Heart right ventricle (tissue), 16 donors: ENCODE measurements around the gene ACSS2. TPM values are rescaled to one million over a fixed set of nuclear protein-coding genes. Genes with fewer than 3 reads are reported as not detected.

Source experiments
- ATAC-seq, 8 donors: fragments of 200-7000 bp; cut with Tn5 transposase; one replicate each; pipeline ENCODE4 v1.9.1; 2020; ENCODE audit warnings: mild to moderate bottlenecking in 8 of 8, moderate library complexity in 8 of 8, moderate number of reproducible peaks in 1 of 8
- DNase-seq, 2 donors: peaks; one replicate each; pipeline ENCODE4 v3.0.0-alpha.2; 2020
- H3K27ac ChIP-seq, 10 donors: fragments of 200-600 bp; sonication (generic) in 2 of 10; one replicate each; pipeline versions ENCODE4 v1.5.0 to v1.8.0; 2020 to 2022; ENCODE audit warnings: mild to moderate bottlenecking in 3 of 10
- H3K27me3 ChIP-seq, 7 donors: fragments of 200-600 bp; one replicate each; pipeline ENCODE4 v1.8.0; 2021 to 2022; ENCODE audit warnings: mild to moderate bottlenecking in 2 of 7
- H3K36me3 ChIP-seq, 9 donors: fragments of 200-600 bp; sonication (generic) in 1 of 9; one replicate each; pipeline versions ENCODE4 v1.5.0 to v1.8.0; 2020 to 2022; ENCODE audit warnings: mild to moderate bottlenecking in 2 of 9
- H3K4me1 ChIP-seq, 9 donors: fragments of 200-600 bp; sonication (generic) in 1 of 9; one replicate each; pipeline versions ENCODE4 v1.5.0 to v1.8.0; 2020 to 2022; ENCODE audit warnings: mild to moderate bottlenecking in 4 of 9
- H3K4me3 ChIP-seq, 10 donors: fragments of 200-600 bp; sonication (generic) in 2 of 10; one replicate each; pipeline versions ENCODE4 v1.5.0 to v1.8.0; 2020 to 2022; ENCODE audit warnings: mild to moderate bottlenecking in 7 of 10, moderate library complexity in 2 of 10
- H3K9me3 ChIP-seq, 11 donors: fragments of 200-600 bp in 10 of 11; sonication (generic) in 2 of 11; one replicate each; pipeline versions ENCODE4 v1.5.0 to v1.8.0; 2013 to 2022; ENCODE audit warnings: mild to moderate bottlenecking in 2 of 11, control low read depth in 1 of 11, moderate library complexity in 1 of 11
- WGBS, 2 donors: extraction: QIAGEN DNeasy Blood & Tissue Kit; methylation state at CpG; one replicate each; pipeline ENCODE4 v1.1.7; 2013; ENCODE audit warnings: inconsistent platforms in 1 of 2; 5-methylcytosine and 5-hydroxymethylcytosine counted together
- intact Hi-C, 10 donors: fragments of 100-400 bp; cut with DNase I; formaldehyde crosslinking; loops; one replicate each; pipeline versions ENCODE4 v1.11.1 to v1.14.2; 2022
- polyA plus RNA-seq, 2 donors: library from polyadenylated mRNA; stranded (reverse); fragments of 200-250 nt; gene quantifications; one replicate each; pipeline ENCODE4 v1.2.3, GENCODE V29; 2013
- total RNA-seq, 10 donors: library from RNA; stranded (reverse); fragmentation: NEBNext Ultra II Directional in 3 of 10; extraction: Animal tissue kit (Norgen Biotek cat#: 25700) in 3 of 10; gene quantifications; one replicate each; pipeline versions ENCODE4 v1.2.1 to v1.2.4, GENCODE V29; 2021 to 2023
- TF ChIP-seq, protein P1 (sequence below), 9 donors: fragments of 200-600 bp; sonication (generic) in 2 of 9; IDR thresholded peaks; one replicate each; pipeline versions ENCODE4 v1.5.0 to v1.8.0; 2021 to 2022; ENCODE audit warnings: antibody characterized with exemption in 9 of 9, mild to moderate bottlenecking in 5 of 9, moderate library complexity in 1 of 9
- donor health status: Arrhythmogenic right ventricular cardiomyopathy.
- donor health status: ischemic (EF 13 %, LVEDD 7.1; RV severe dilation, severe dysfunction).
- donor health status: healthy with polysubstance abuse.
- donor health status: DM: no; HTN: yes; CAD: no.
- donor health status: DM: no; HTN: no; CAD: no.
- donor health status: ischemic (EF 25% LVEDD 6.9; RV normal size, moderate dysfunction).
- donor health status: ischemic (EF 25% LVEDD 5.7; RV mildly dilated, moderate dysfunction).
- donor health status: healthy.
- donor health status: DM: yes; HTN: yes; CAD: no.
- donor health status: Ischemic cardiomyopathy.
- donor health status: ischemic (EF 35%, LVEDD 5.7; RV mildly dilated, moderate dysfunction).
- donor health status: nonischemic (EF 11% LVEDD 7.7; RV severe dilation, severe dysfunction).
- donor health status: DM: yes; HTN: yes; CAD: no.
- donor health status: PGD.
- donor health status: ischemic (EF 29% LVEDD 5.4; RV normal size, mild dysfunction).
- donor health status: nonischemic (EF 23%, LVEDD 6.1; RV moderate dilation, normal function).

The ACSS2 gene
- total and polyA plus RNA-seq, 12 donors = 65.4 to 213 (median 104) TPM

DNA sequence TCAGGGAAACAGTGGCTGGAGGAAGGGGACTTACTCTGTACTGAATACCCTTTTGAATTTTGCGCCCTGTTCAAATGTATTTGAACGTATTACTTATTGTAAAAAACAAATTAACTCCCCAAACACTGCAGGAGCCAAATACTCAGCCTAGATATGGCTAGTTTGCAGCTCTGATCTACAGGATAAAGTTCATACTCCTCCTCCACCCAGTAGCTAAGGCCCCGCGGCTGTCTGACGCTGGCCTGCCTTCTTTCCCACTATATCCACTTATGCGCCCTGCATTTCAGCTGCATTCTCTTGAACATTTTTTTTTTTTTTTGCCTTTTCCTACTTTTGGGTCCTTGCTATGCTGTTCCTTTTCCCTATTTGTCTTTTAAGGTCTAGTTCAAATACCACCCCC is 72.7 kb downstream of the ACSS2 start:
- Histone ChIP-seq H3K36me3 (peaks cover 0 to 66% (median 7%) of the 10 kb centered on the region in 9 donors), H3K4me3 (no peak overlapping the region), H3K4me1 (peaks cover 3 to 39% (median 10%) of the 10 kb centered on the region in 9 donors), H3K27me3 (no peaks in the 10 kb centered on the region), H3K9me3 (no peaks in the 10 kb centered on the region), H3K27ac (no peak overlapping the region)
- intact Hi-C loops = no loop called here
- DNase-seq (no peak), ATAC-seq (no peak)
- TF ChIP-seq, protein P1, sequence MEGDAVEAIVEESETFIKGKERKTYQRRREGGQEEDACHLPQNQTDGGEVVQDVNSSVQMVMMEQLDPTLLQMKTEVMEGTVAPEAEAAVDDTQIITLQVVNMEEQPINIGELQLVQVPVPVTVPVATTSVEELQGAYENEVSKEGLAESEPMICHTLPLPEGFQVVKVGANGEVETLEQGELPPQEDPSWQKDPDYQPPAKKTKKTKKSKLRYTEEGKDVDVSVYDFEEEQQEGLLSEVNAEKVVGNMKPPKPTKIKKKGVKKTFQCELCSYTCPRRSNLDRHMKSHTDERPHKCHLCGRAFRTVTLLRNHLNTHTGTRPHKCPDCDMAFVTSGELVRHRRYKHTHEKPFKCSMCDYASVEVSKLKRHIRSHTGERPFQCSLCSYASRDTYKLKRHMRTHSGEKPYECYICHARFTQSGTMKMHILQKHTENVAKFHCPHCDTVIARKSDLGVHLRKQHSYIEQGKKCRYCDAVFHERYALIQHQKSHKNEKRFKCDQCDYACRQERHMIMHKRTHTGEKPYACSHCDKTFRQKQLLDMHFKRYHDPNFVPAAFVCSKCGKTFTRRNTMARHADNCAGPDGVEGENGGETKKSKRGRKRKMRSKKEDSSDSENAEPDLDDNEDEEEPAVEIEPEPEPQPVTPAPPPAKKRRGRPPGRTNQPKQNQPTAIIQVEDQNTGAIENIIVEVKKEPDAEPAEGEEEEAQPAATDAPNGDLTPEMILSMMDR (IDR thresholded peaks at IDR 0.05) = no peak
- 90 to 94% methylated on average over 6 of the region's 6 CpGs for WGBS, 2 donors

GRCh38 chr20:34951252-34951651 is 74.8 kb downstream of the ACSS2 start:
- H3K4me1 ChIP-seq = peaks cover 0 to 45% (median 22%) of the 10 kb centered on the region in 9 donors

GRCh38 chr20:34951652-34952051 is 75.2 kb downstream of the ACSS2 start:
- Histone ChIP-seq H3K27ac (peak overlapping the region in 6 of 10 donors; percentile 40 to 96 (median 64)), H3K27me3 (no peaks in the 10 kb centered on the region), H3K36me3 (peaks cover 0 to 42% (median 0%) of the 10 kb centered on the region in 9 donors), H3K9me3 (no peaks in the 10 kb centered on the region), H3K4me3 (no peak overlapping the region), H3K4me1 (peaks cover 0 to 46% (median 23%) of the 10 kb centered on the region in 9 donors)
- peak; percentile 27 to 39 for DNase-seq
- ATAC-seq = no peak
- 58 to 65% methylated on average over 8 of the region's 8 CpGs for WGBS, 2 donors
- TF ChIP-seq, protein P1 (IDR thresholded peaks at IDR 0.05) = no peak
- intact Hi-C loops = no loop called here

More at GRCh38 chr20:34951252-34951651, 74.8 kb downstream of the ACSS2 start:
- Histone ChIP-seq H3K4me3 (no peak overlapping the region), H3K9me3 (no peaks in the 10 kb centered on the region), H3K27me3 (no peaks in the 10 kb centered on the region), H3K27ac (peak overlapping the region in 6 of 10 donors; percentile 40 to 96 (median 64)), H3K36me3 (peaks cover 0 to 46% (median 0%) of the 10 kb centered on the region in 9 donors)
- ATAC-seq (no peak), DNase-seq (no peak)
- TF ChIP-seq, protein P1 (IDR thresholded peaks at IDR 0.05) = no peak
- WGBS, 2 donors = 90 to 95% methylated on average over 2 of the region's 2 CpGs
- intact Hi-C loops = no loop called here

GRCh38 chr20:34952671-34953070 is 76.3 kb downstream of the ACSS2 start:
- ATAC-seq (no peak), DNase-seq (no peak)
- WGBS, 2 donors = 63 to 72% methylated on average over 5 of the region's 5 CpGs
- intact Hi-C loops = no loop called here
- Histone ChIP-seq H3K27ac (peak overlapping the region in 9 of 10 donors; percentile 19 to 98 (median 64)), H3K4me1 (peaks cover 0 to 46% (median 23%) of the 10 kb centered on the region in 9 donors), H3K36me3 (peaks cover 0 to 38% (median 0%) of the 10 kb centered on the region in 9 donors), H3K27me3 (no peaks in the 10 kb centered on the region), H3K4me3 (no peak overlapping the region), H3K9me3 (no peaks in the 10 kb centered on the region)
- TF ChIP-seq, protein P1 (IDR thresholded peaks at IDR 0.05) = no peak
